Dermis microvascular lymphatic vessel endothelial cell (primary cell): ENCODE results near the gene ZFYVE28. TPM values are rescaled to one million over a fixed set of nuclear protein-coding genes. Genes with fewer than 3 reads are reported as not detected.
A peak's percentile ranks its signal among the peaks of the same experiment; 100 is the strongest.
"Not testable (repeated sequence)": the region's sequence is repeated elsewhere in the genome, so short reads cannot be mapped to it uniquely, and the experiment has no call there.

Experiments used
- DNase-seq, 2 donors: peaks; one replicate each; pipeline versions ENCODE4 v3.0.0 to v3.0.0-alpha.2; 2010; ENCODE audit warnings: low read depth in 2 of 2
- total RNA-seq: library from RNA; depleted of rRNA; stranded (reverse); fragments of >200 nt; gene quantifications from 2 replicates; pipeline ENCODE4 v1.2.1, GENCODE V29; 2014

The ZFYVE28 gene
- total RNA-seq, result 1.8 and 3.5 TPM in 2 replicates

DNA sequence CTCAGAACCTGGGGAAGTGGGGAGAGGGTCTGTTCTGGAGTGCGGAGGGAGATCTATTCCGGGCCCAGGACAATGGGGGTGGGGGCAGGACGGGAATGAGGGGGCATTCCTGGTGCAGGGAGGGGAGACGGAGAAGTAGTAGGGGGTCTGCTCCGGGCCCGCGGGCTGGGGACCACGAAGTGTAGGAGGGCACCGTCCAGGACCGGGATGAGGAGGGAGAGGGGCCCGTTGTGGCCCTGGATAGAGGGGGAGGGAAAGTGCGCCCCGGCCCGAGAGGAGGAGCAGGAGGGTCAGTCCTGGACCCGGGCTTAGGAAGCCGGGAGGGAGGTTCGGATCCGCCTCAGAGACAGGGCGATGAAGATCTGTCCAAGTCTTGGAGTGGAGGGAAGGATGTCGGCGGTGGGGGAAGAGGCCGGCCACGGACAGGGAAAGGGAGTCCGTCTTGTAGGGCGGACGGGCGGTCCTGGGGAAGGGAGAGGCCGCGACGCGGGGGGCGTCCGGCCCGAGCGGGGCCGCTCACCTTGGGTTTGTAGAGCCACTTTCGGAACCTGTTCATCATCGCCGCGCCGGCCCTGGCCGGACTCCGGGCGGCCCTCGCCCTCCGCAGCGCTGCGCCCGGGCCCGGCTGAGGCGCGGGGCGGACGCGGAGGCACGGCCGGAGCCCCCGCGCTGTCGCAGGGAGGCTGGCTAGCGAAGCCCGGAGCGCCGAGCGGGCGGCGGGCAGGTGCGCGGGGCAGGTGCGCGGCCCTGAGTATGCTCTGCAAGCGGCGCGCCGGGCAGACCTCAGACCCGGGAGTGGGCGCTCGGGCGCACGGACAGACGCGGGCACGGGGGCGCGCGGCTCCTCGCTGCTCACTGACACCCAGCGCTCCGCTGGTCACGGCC is at the start of gene ZFYVE28:
ZFYVE28 (minus strand) TSS at position 881 of the 885 bp plus-strand sequence; CDS start at position 559, 322 bp downstream.
- peak in 1 of 2 donors; percentile 35 for DNase-seq

DNA sequence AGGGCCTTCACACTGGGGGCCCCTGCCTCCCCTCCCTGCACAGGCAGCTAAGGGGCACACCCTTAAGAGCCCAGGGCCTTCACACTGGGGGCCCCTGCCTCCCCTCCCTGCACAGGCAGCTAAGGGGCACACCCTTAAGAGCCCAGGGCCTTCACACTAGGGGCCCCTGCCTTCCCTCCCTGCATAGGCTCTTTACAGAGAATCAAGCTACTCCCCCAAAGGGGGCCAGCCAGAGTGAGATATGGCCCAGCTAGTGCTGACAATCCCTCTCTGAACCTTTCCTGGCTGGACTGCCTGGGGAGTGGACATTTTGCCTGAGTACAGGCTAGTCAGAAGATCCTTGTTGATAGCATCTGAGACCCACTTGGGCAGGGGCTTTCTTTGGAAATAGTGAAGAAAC is 47.1 kb upstream of the ZFYVE28 start:
- not testable (repeated sequence) for DNase-seq

DNA sequence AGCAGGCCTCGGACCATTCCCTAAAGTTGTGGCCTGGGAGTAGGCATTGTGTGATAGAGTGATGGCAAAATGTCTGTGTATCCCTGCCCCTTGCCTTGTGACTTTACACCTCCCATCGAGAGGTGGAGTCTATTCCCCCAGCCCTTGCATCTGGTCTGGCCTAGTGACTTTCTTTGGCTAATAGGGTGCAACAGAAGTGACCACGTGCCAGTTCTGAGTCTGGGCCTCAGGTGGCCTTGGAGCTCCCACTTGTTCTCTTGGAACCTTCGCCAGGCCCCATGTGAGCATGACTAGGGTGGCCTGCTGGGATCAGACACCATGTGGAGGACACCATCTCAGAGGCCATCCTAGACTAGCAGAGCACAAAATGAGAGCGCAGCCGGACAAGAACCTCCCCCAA is 46.6 kb upstream of the ZFYVE28 start:
- no peak for DNase-seq

DNA sequence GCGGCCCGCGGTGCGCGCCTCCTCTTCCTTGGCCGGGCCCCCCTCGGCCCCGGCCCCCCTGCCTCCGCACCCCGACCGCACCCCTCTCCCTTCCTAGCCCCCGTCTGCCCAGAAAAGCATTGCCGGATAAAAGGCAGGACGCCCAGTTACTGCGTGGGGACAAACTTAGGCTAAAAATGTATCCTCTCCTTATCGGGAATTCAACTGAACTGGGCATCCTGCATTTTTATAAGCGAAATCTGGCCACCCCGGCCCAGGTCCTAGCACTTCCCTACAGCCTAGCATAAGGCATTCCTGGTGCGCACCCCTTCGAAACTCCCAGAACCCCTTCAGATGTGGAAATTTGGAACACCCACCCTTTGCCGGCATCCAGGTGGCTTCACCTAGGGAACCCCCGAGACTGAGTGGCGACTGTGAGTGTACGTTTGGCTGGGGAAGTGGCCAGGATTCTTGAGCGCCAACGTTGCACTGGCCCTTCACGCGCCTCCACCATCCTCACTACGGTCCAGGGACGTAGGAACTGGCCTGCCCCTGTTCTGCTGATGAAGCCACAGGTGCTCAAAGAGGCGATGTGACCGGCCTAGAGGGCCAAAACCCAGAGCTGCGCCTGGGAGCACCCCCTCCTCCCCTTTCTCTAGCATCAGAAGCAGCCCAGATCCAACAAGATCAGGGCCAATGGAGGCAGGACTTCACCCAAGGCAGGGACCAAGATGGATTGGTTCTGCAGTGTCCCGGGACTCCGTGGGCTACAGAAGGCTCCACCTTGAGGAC is 44.7 kb upstream of the ZFYVE28 start:
- no peak for DNase-seq

DNA sequence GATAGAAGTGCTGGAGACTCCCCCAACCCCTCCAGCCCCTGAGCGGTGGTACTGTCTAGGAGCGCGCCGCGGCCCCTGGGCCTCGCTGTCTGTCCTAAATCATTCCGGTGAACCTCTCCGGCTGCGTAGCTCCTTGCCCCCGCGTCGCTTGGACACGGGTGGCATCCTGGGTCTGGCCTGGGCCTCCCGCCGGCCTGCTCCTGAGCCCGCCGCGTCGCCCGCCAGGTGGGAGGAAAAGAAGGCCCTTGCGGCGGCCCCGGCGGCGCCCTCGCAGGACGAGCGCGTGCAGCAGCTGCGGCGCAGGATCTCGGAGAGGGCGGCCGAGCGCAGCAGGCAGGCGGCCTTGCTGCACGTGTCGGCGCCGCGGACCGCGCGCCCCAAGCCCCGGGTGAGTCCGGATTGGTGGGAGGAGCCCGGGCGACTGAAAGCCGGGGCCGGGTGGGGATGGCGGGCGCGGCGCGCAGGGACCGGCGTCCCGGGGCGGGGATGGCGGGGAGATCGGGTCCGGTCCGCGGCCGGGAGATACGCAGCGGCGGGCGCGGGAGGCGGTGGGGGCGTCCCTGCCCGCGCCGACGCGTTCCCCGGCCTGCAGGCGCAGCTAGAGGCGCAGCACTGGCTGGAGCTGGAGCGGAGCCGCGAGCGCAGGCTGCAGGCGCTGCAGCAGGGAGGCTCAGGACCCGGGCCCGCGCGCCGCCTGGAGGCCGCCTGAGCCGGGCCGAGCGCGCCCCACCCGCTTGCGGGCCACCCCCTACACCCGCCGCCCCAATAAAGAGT is 44.0 kb upstream of the ZFYVE28 start:
- DNase-seq, result peak; percentile 48 to 85

DNA sequence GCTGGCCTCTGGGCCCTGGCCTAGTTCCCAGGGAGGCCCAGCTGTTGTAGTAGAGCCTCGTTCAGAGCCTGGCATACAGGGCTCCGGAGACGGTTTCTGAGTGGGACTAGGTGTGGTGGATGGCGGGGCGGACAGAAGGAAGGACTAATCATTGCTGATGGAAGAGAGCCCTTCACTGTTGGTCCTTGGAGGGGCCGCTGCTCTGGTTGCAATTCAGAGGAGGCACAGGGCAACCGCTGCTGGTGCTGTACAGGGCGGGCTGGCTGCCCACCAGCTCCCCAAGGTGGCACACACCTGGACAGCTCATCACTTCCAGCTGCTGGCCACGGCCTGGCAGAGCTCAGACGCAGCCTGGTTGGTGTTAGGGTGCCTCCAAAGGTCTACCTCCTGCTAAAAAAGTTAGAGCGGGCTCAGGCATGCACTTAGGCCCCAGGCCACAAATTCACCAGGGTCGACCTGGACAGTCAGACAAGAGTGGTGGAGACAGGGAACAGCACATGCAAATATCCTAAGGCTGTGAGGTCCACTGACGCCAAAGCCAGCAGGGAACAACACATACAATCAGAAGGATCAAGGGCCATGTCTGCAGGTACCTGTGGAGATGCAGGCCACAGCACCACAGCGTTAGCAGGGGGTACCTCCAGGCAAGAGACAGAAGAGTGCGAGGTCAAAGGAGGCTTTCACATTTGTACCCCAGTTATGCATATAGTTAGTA is 43.0 kb upstream of the ZFYVE28 start:
- DNase-seq, result no peak

DNA sequence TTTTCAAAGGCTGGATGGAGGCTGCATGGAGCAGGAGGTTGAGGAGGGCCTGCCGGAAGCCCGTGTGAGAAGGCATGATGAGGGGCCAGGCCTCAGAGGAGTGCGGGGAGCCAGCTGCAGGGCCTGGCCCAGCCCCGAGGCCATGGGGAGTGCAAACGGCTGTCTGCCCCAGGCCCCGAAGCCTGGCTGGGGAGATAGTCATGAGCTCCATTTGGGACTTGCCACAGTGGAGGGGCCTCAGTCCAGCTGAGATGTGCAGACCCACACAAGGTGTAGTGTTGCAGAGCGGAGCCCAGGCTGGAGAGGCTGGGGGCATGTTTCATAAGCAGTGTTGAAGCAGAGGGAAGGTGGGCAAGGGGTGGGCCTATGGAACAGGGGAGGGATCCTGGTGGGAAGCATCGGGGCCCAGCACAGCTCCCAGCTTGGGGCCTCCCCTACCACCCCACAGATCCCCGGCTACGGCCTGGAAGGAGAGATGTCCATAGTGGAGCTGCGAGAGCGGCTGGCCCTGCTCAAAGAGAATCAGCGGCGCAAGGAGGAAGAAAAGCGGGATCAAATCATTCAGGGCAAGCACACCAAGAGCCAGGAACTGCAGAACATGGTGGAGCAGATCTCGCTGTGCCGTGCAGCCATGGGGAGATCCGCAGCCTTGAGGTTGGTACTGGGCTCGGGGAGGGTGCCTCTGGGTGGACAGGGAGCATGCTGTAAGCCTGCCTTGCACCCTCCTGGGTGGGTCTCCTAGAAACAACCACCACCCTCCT is 41.3 kb upstream of the ZFYVE28 start:
- no peak for DNase-seq

DNA sequence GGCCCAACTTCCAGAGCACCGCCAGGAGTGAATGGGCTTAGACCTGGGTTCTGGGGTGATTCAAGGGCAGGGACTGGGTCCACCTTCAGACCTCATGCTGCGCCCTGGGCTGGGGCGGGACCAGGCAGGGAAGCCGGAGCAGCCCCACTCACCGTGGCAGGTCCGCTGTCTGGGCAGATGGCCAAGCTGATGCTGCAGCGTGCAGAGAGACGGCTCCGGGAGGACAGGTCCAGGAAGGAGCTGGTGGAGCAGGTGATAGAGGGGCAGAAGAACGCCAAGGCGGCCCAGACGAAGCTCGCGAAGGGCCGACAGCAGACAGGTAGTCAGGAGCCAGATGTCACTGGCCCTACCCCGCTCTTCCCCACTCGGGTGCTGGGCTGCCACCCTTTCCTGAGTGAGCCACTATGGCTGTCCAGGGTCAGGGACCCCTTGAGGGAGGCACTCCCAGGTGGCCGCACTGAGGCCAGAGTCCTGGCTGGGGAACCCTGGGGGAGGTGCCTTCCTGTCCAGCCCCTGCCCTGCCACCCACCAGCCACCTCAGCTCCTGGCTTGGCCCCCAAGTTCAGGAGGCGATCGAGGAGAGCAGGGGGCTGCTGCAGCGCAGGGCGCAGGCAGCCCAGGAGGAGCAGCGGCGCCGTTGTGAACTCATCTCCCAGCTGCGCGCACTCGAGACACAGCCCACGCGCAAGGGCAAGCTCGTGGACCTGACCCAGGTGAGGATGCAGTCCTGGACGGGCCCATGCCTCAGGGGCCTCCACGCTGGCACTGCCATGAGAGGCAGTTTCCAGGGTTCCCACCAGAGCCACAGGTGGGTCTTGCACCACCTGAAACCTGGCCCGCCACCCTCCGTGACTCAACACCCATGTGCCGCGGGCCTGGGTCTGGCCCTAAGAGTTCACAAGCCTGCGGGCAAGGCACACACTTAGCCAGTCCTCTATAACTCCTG is 40.4 kb upstream of the ZFYVE28 start:
- DNase-seq, result no peak

DNA sequence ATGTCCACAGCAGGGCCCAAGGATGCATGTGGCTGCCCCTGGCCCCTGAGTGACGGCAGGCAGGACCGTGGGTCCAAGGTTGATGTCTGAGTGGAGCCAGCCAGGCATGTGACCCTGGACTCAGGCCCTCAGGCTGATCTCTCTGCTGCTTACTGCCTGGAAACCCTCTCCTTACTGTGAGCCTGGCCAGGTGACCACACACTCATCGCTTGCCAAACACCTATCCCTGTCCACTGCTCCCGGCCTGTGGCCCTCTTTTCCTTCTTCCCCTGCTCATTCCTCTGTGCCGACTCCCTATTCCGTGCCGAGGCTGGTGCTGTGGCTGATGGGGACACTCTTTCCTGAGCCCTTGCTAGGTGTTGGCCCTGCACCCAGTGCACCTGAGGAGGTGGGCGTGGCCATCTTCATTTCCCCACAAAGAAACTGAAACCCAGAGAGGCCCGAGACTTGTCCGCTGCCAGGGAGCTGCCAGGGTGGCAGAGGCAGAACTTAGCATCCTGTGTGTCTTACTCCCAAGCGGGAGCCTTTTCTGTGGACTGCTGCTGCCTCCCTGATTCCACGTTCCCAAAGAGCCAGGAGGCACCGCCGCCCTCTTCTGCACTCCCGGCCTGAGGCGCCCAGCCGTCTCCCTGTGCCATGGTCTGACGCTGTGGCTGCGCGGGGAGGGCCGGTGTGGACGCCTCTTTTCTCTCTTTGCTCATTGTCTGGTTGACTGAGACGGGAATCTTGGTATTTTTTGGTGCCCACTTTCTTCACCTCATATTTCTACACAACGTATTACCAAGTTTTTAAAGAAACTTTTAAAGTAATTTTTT is 39.2 kb upstream of the ZFYVE28 start:
- no peak for DNase-seq

DNA sequence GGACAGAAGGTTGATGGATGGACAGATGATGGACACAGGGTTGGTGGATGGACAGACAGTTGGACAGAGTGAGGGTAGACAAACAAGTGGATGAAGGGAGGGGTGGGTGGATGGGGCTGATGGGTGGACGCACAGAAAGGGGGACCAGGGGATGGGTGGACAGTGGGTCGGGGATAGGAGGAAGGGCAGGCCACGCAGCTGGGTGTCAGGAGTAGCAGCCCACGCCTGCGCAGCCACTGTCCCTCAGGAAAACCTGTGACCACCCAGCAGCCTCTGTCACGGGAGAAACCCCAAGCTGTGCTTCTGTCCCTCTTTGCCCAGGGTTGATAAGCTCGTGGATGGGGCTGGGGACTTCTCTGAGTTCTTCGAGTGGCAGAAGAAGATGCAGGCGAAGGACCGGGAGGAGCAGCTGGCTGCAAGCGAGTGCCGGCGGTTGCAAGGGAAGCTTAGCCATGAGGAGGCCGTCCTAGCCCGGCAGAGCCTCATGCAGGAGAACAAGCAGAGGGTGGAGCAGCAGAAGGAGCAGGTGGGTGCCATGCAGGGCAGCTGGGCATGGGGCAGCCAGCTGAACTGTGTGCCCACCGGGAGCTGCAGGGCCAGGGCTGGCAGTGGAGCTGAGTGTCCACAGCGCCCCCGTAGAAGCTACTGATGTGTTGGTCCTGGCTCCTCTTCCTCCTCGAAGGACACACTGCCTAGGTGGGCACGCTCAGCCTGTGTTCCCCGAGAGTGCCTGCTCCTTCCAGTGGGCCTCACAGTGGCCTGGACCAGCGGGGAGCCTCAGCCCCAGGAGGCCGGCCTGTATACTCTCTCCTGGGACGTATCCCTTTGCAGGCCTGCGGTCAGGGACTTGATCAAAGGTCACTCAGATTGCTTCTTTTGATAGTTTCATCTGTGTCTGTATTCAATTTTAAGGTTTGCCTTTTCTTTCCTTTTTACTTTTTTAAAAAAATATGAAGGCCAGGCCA is 33.7 kb upstream of the ZFYVE28 start:
- no peak for DNase-seq

DNA sequence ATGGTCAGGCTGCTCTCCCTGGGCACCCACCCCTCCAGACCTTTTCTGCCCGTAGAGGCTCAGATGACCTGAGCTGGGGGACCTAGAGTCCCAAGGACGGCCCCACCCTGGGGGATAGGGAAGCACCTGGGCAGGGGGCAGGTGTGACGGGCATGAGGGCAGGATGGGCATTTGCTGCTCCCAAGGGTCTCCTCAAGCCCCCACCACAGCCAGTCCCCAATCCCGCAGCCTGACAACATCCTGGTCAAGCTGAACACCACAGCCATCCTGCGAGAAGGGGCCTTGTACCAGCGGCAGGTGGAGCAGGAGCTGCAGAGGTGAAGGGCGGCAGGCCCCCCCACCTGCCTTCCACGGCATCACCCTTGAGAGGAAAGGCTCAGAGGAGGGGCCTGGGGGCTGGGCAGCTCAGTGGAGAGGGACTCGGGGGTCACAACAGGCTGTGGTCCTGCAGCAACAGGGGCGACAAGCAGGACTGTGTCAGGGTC is 32.6 kb upstream of the ZFYVE28 start:
- DNase-seq, result no peak

DNA sequence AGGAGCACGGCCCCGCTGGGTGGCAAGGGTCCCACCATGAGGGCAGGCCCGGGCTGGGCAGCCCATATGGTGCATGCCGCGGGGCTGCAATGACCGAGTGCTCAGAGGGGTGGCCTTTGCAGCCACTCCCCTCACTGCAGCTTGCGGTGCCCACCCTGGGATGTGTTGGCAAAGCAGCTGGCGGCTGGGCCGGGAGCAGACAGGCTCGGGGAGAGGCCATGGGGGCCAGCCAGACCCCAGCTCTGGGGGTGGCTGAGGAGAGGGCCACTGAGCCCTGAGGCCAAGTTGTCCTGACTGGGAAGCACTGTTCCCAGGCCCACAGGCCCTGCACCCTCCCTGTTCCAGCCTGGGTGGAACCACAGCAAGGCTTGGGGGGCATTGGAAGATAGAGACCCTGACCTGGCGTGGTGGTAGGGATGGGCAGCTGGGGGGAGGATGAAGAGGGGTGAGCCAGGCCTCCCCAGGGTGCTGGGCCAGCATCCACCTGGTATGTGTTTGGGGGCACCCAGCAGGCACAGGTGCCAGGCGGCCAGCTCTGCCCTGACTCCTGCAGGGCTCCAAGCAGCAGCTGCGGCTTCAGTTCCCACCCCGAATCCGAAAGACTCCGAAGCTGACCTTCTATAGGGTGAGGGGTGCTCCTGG is 32.1 kb upstream of the ZFYVE28 start:
- DNase-seq, result no peak

DNA sequence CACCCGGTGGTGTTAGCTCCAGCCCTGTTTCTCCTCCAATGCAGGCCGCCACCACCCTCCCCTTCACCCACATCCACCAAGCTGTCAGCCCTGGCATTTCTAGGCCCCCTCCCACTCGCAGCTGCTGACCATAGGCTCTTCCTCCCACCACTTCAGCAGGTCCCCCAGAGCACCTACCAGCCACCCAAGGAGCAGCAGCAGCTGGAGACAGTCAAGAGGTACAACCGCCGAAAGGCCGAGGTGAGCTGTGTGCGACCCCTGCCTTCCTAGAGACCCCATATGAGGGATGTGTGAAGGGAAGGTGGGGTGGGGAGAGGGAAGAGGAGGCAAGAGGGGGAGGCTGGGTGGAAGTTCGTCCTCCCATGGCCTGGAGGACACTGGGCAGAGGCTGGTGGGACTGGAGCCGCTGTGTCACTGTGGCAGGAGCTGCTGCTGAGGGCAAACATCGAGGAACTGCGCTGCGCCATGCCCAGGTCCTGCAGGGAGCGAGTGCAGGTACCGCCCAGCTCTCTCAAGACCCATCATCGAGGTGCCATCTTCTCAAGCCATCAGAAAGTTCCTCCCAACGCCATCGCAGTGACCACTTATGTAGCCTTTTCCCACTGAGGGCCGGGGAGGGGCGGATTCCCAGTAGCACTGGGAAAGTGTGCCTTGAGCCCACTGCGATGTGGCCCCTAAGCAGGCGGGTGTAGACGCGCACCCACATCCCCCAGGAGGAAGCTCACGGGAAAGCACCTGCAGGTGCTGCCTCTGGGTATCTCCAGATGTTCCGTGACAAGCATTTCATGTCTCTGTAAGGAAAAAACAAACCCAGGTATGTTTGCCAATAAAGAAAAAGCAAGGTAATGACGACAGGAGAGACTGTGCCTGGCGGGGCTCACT is 31.3 kb upstream of the ZFYVE28 start:
- no peak for DNase-seq

DNA sequence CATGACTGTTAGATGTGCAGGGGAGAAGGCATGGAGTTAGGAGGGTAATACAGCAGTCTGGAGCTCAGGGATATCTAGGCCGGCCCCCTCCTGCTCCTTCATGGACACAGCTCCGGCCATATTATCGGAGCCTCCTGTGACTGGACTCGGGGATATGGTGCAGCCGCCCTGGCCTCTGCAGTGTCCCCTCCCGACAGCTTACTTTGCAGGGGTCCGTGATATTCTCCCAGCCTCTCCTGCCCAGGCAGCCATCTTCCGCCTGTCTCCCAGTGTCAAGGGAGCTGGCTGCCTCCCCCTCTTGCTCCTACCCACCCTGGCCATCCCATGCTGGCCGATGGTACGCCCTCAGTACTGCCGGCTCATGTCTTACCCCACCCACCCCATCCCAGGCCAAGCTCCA is 30.6 kb upstream of the ZFYVE28 start:
- DNase-seq, result no peak

DNA sequence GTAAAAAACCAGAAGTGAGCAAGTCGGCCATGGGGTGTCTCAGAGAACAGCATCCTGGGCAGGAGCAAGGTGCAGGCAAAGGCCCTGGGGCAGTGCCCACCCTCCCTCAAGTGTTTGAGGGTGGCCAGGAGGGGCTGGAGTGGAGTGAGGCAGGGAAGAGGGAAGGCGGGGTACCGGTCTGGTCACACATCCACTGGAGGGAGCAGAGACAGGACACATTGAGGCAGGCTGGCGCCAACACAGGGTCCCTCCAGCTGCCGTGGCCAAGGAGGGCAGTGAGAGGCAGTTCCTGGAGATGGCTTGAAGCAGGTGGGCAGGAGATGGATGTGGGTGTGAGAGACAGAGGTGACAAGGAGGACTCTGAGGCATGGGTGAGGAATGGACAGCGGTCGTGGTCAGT is 30.1 kb upstream of the ZFYVE28 start:
- no peak for DNase-seq
